Measurements from ENCODE around the gene TNFRSF25.

The TNFRSF25 gene

DNA sequence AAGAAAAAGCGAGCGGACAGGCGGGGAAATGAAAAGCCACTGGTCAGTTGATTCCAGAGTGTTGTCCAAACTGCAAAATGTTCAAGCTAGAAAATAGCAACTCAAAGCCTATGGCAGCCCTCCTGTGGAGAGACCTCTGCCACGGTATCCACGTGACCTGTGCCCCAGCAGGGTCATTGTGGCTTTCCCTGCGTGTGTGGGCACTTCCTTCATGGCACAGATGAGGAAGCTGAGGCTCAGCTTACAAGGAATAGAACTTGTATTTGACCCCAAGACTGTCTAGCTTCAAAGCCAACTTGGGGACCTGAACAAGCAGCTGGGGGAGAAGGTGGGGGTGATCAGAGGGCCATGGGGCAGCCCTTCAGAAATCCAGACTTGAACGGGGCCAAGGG is 41.1 kb upstream of the TNFRSF25 start:
- TF ChIP-seq GATA3 (IDR thresholded peaks at IDR 0.05; ENCODE audit: low read depth, low read length) (no peak), GATA2 (IDR thresholded peaks at IDR 0.05; ENCODE audit: low read depth, low read length) (no peak)

DNA sequence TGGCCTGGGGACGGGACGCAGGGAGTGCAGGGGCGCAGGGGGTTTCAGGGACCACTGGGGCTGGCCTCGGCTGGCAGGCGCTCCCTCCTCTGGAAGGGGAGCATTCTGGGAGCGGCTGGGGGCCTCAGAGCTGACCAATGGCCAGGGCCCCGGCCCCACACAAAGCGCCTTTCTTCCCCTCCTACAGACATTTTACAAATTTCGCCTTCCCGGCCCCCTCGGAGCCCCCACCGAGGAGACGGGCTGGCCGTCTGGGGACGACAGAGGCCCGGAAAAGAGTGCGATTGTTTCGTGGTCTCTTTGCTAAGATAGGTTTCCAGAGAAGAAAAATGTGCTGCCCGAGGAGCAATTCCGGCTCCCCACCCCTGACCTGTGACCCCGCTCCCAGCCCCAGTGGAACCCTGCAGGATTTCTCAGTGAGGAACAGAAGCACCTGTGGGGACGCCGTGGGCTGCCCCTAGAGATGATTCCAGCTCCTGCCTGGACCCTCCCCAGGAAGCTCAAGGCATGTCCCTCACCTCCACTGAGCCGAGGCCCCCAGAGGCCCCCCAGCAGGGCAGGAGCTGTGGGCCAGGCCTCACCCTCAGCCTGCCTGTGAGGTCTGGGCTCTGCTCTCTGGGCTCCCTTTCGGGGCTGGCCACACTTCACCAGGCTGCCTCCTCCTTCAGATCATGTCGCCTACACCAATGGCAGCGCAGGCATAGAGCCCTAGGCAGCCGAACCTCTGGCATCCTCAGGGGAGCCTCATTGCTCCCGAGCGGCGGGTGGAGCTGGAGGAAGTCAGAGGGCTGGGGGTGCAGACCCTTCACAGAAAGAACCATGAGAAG is 40.5 kb upstream of the TNFRSF25 start:
- TF ChIP-seq GATA2 (IDR thresholded peaks at IDR 0.05; ENCODE audit: low read depth, low read length) (no peak), GATA3 (IDR thresholded peaks at IDR 0.05; ENCODE audit: low read depth, low read length) (no peak)

GRCh38 chr1:6505367-6506209 is 39.6 kb upstream of the TNFRSF25 start:
- TF ChIP-seq GATA3 (IDR thresholded peaks at IDR 0.05; ENCODE audit: low read depth, low read length) (no peak), GATA2 (IDR thresholded peaks at IDR 0.05; ENCODE audit: low read depth, low read length) (no peak)

DNA sequence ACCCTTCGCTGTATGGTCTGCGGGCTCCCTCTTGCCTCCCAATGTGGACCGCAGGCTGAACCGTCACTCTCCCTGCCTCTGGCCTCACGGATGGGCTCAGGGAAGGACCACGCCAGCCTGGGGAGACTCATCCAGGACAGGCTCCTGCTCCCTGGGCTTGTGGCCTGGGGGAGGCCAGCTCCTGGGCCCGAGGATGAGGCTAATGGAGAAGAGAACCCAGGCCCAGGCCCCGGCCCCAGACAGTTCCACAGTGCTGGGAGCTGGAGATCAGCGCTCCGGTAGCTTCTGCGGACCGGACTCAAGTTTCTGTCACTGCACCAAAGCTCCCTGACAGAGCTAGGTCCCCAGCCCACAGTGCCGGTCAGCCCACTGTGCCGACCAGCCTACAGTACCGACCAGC is 38.9 kb upstream of the TNFRSF25 start:
- TF ChIP-seq GATA2 (IDR thresholded peaks at IDR 0.05; ENCODE audit: low read depth, low read length) (no peak), GATA3 (IDR thresholded peaks at IDR 0.05; ENCODE audit: low read depth, low read length) (no peak)

DNA sequence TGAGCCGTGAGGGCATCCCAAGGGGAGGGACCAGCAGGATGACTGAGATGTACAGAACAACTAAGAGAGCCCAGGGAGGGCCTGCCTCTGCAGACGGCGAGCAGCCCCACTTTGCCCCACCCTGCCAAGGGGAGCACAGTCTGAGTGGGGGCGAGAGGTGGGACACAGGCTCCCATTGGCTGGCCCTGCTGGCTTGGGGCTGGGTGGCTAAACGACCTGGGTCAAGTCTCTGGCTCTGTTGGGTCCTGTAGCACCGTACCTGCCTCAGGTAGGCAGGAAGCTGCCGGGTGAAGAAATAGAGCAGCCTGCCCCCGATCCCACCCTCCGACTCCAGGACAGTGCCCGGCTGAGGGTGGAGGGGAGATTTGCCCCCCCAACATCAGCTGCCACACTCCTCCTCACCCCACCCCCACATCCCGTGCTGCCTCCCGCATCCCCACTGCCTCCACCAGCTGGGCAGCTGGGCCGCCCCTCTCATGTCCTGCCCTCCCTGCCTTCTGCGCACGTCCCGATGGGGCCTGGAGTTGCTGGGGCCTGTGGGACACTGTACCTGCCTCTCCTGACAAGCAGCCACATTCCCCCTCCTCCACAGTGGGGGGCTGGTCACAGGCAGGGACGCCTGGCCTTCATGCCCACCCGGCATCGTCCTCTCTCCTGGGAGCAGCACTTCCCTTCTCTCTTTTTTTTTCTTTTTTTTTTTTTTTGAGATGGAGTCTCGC is 38.1 kb upstream of the TNFRSF25 start:
- TF ChIP-seq GATA3 (IDR thresholded peaks at IDR 0.05; ENCODE audit: low read depth, low read length): no peak
- TF ChIP-seq GATA2 (IDR thresholded peaks at IDR 0.05; ENCODE audit: low read depth, low read length): no peak

DNA sequence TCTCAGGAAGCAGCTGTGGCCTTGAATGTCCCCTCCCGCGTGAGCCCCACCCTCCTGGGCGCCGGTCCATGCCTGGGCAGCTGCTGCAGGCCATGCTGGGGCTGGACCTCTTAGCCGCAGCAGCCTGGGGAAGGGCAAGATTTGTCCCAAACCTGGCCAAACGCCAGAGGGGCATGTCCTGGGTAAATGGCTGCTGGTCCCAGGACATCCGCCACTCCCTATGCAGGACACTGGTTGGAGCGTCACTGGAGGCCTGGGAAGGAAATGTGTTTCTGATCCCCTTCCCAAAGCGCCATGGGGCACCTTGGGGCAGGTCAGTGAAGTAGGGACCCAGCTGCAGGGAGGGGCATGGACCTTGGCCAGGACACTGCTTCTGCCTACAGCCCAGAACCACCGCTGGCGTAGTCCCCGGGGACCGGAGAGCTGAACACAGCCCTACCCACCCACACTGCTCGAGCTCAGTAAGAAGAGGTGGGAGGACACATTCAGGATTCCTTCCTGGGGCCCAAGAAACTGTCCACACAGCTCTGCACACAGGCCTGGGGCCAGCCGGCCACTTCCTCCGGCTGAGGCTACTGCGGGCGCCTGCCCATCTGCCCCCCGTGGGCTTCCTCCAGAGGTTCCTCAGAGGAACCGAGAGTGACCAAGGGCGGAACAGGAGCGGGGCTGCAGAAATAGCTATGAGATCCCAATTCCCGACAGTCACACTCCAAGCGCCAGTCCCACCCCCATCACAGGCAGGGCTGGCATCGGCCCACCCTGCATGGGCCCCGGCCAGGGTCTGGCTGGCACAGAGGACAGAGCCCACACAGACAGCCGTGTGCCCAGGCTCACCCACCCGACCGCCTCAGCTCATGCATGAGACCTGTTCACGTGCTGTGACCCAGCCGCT is 36.3 kb upstream of the TNFRSF25 start:
- TF ChIP-seq GATA2 (IDR thresholded peaks at IDR 0.05; ENCODE audit: low read depth, low read length) (no peak), GATA3 (IDR thresholded peaks at IDR 0.05; ENCODE audit: low read depth, low read length) (no peak)

DNA sequence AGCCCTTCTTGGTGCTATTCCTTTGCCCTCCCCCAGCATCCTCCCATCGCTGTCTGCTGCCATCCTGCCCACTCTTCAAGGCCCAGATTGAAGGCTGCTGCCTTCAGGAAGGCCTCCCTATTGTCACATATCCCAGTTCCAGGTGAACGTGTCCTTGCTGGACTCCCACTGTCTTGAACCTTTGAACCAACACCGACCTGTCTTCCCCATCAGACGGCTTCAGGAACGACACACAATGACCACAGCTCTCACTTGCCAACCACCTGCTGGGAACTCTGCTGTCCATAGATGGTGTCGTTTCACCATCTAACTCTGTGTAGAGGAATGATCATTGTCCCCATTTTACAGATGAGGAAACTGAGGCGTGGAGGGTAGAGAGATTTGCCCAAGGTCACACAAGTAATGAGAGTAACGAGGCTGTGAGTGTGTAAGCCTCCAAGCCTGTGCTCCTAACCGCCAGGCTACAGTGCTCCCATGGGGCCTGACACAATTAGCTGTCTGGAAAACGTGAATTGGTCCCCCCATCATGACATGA is 35.4 kb upstream of the TNFRSF25 start:
- TF ChIP-seq GATA3 (IDR thresholded peaks at IDR 0.05; ENCODE audit: low read depth, low read length) (no peak), GATA2 (IDR thresholded peaks at IDR 0.05; ENCODE audit: low read depth, low read length) (no peak)

DNA sequence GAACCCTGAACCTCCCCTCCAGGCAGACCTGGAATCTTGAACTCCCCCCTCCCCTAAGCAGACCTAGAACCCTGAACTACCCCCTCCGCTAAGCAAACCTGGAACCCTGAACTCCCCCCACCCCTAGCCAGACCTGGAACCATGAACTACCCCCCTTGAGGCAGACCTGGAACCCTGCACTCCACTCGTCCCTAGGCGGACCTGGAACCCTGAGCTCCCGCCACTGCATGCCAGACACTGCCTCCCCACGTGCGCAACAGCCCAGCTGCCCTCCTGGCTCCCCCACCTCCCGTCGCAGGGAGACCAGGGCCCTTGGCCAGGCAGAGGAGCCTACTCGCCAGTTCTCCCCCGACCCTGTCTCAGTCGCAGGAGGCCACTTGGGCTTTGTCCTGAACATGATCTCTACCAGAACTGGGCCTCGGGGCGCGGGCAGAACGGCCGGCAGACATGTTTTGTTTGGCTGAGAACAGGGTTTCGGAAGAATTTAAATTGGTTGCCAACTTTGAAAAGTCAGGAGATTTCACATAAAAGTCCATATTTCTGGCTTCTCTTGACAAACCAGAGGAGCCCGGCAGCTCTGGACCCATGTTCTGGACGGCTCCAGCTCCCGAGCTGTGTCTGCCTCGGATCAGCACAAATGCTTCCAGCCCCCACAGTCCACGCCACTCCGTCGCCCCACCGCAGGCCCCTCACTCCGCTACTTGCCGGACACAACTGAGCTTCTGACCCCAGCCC is 34.7 kb upstream of the TNFRSF25 start:
- TF ChIP-seq GATA2 (IDR thresholded peaks at IDR 0.05; ENCODE audit: low read depth, low read length) (no peak), GATA3 (IDR thresholded peaks at IDR 0.05; ENCODE audit: low read depth, low read length) (no peak)

DNA sequence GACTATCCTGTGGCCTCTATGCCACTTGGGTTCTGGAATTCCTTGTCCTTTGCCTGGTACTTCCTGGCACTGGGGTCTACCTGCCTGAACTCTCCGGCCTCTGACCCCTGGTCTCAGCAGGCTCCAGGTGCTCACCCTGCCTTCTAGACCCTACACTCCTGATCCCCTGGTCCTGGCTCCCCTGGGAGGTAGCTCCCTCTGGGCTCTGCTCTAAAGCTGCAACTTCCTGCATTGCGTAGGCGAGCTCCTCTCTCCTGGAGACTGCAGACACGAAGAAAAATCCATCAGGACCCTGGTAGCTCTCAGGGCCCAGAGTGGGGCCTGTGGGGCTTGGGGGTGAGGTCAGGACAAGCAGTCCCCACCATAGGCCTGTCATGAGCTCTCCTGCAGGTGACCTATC is 33.3 kb upstream of the TNFRSF25 start:
- TF ChIP-seq GATA3 (IDR thresholded peaks at IDR 0.05; ENCODE audit: low read depth, low read length): no peak
- TF ChIP-seq GATA2 (IDR thresholded peaks at IDR 0.05; ENCODE audit: low read depth, low read length): no peak

DNA sequence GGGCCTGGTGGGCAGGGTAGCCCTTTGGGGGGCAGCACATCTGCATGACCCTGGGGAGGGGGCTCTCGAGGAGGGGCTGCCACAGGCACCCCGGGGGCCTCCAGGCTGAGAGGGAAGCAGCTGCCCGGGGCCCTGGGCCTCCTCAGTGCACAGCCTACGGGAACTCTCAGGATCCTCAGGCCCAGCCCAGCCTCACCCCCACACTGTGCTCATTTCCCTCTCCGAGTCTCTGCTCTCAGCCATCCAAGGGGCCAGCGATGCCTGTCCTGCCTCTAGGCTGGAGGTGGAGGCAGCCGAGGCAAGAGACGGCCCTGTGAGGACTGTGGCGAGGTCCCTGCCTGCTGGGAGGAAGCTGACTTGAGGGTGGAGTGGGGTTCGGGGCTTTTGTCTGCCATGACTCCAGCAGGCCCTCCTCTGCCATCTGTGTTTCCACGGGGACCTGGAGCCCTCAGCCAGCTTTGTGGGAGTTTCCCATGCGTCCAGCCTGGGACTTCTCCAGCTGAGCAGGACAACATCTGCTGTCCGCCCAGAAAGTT is 32.7 kb upstream of the TNFRSF25 start:
- no peak for TF ChIP-seq GATA3 (IDR thresholded peaks at IDR 0.05; ENCODE audit: low read depth, low read length)
- TF ChIP-seq GATA2 (IDR thresholded peaks at IDR 0.05; ENCODE audit: low read depth, low read length): no peak

- TF ChIP-seq GATA3 (IDR thresholded peaks at IDR 0.05; ENCODE audit: low read depth, low read length): no peak
- TF ChIP-seq GATA2 (IDR thresholded peaks at IDR 0.05; ENCODE audit: low read depth, low read length): no peak
Observed at GRCh38 chr1:6497867-6498575, 32.0 kb upstream of the TNFRSF25 start.
